Right cardiac atrium (tissue), 5 donors: Measurements from ENCODE around the gene LRRC55. TPM values are rescaled to one million over a fixed set of nuclear protein-coding genes. Genes with fewer than 3 reads are reported as not detected.

Source experiments
- ATAC-seq, 2 donors: fragments of 200-7000 bp; cut with Tn5 transposase; one replicate each; pipeline versions ENCODE4 v1.8.0 to v1.9.1; 2020; ENCODE audit warnings: moderate library complexity in 2 of 2, mild to moderate bottlenecking in 1 of 2
- DNase-seq, 3 donors: peaks; one replicate each; pipeline ENCODE4 v3.0.0-alpha.2; 2020
- H3K27ac ChIP-seq: one replicate; pipeline ENCODE4 v1.5.1; 2013; ENCODE audit warnings: mild to moderate bottlenecking, low read length, control low read depth, moderate library complexity
- H3K27me3 ChIP-seq: one replicate; pipeline ENCODE4 v1.6.1; 2013; ENCODE audit not compliant: control insufficient read depth, insufficient read depth
- H3K4me1 ChIP-seq: one replicate; pipeline ENCODE4 v1.6.1; 2013; ENCODE audit warnings: low read length; ENCODE audit not compliant: control insufficient read depth, insufficient read depth
- H3K4me3 ChIP-seq: one replicate; pipeline ENCODE4 v1.5.1; 2013; ENCODE audit warnings: low read length, control low read depth
- H3K9me3 ChIP-seq: one replicate; pipeline ENCODE4 v1.6.1; 2013; ENCODE audit warnings: low read length; ENCODE audit not compliant: control insufficient read depth
- whole genome bisulfite sequencing: extraction: QIAGEN DNeasy Blood & Tissue Kit; methylation state at CpG from one replicate; pipeline ENCODE4 v1.1.7; 2013; 5-methylcytosine and 5-hydroxymethylcytosine counted together
- intact Hi-C, 4 donors: fragments of 100-400 bp; cut with DNase I; formaldehyde crosslinking; loops; one replicate each; pipeline versions ENCODE4 v1.11.0 to v1.14.0; 2022 to 2023
- polyA plus RNA-seq: library from polyadenylated mRNA; stranded (reverse); fragments of 200-250 nt; gene quantifications from one replicate; pipeline ENCODE4 v1.2.3, GENCODE V29; 2013
- total RNA-seq, 4 donors: library from RNA; stranded (reverse); fragmentation: NEBNext Ultra II Directional; extraction: Animal tissue kit (Norgen Biotek cat#: 25700); gene quantifications; one replicate each; pipeline ENCODE4 v1.2.1, GENCODE V29; 2021
- donor health status: healthy with polysubstance abuse.
- donor health status: DM: no; HTN: yes; CAD: no.
- donor health status: DM: no; HTN: no; CAD: no.
- donor health status: DM: no; HTN: yes; CAD: no; lungs with severe emphysema.
- donor health status: DM: yes; HTN: yes; CAD: no.

LRRC55 gene
- total and polyA plus RNA-seq, 5 donors, result 0.02 to 0.09 (median 0.09) TPM; not detected in 1

GRCh38 chr11:57203882-57204480 is 22.2 kb downstream of the LRRC55 start:
- Histone ChIP-seq H3K9me3 (no peaks in the 10 kb centered on the region), H3K4me1 (peaks cover 16% of the 10 kb centered on the region), H3K4me3 (no peak overlapping the region), H3K27ac (no peak overlapping the region), H3K27me3 (no peaks in the 10 kb centered on the region)
- 52% methylated on average over 7 of the region's 7 CpGs for WGBS
- DNase-seq (peak in 1 of 3 donors; percentile 56), ATAC-seq (no peak)
- intact Hi-C loops, result no loop called here

GRCh38 chr11:57205041-57205641 is 23.4 kb downstream of the LRRC55 start:
- peak; percentile 53 to 54 for ATAC-seq
- 20% methylated on average over 3 of the region's 3 CpGs for WGBS
- intact Hi-C loops, result loop anchor here in 1 of 4 donors (5.0 kb wide), 1 partner anchor 42 kb away; no protein-coding TSS in a partner anchor
- Histone ChIP-seq H3K4me3 (no peak overlapping the region), H3K4me1 (peaks cover 16% of the 10 kb centered on the region), H3K27me3 (no peaks in the 10 kb centered on the region), H3K9me3 (no peaks in the 10 kb centered on the region), H3K27ac (no peak overlapping the region)
- peak; percentile 49 to 80 (median 70) for DNase-seq

DNA sequence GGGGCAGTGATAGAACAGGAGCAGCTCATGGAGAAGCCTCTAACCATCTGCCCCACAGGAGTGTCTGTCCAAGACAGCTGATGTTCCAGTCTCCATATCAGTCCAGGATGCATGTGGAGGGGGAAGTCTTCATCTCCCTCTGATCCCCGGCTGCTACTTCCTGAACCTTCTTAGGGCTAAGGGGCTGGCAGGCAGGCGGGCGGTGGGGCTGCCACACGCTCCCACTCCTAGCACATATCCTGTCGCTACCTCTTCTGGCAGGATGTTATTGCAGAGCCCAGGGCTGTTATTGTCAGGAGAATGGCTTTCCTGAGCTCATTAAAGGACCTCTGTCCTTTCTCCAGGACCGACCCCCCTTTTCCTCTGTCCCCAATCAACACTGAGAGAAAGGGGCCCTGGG is 25.4 kb downstream of the LRRC55 start:
- Histone ChIP-seq H3K4me1 (peaks cover 9% of the 10 kb centered on the region), H3K27me3 (no peaks in the 10 kb centered on the region), H3K9me3 (no peaks in the 10 kb centered on the region), H3K27ac (no peak overlapping the region), H3K4me3 (no peak overlapping the region)
- ATAC-seq, result no peak
- WGBS, result 62% methylated on average over 6 of the region's 6 CpGs
- peak in 1 of 3 donors; percentile 30 for DNase-seq
- intact Hi-C loops, result loop anchor here in 1 of 4 donors (5.0 kb wide), 1 partner anchor 40 kb away; no protein-coding TSS in a partner anchor

DNA sequence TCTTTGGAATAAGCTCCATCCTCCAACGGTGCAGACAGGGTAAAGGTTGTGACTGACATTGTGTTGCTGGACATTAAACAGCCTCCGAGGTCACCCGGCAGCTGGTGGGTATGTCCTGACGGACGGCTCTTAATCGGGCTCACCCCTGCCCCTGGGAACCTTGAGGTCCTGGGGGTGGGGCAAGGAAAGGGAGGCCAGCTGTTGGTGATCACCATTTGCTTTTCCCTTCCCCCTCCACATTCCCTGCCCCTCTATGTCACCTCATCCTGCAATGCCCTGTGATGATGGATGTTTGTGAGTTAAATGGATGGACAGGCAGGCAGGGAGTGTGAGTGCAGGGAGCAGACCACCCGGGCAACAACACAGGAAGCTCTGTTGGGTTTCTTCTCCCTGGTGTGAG is 29.0 kb downstream of the LRRC55 start:
- WGBS, result 38% methylated on average over 7 of the region's 7 CpGs
- ATAC-seq (no peak), DNase-seq (peak in 1 of 3 donors; percentile 40)
- Histone ChIP-seq H3K27ac (no peak overlapping the region), H3K9me3 (no peaks in the 10 kb centered on the region), H3K27me3 (no peaks in the 10 kb centered on the region), H3K4me3 (no peak overlapping the region), H3K4me1 (peaks cover 10% of the 10 kb centered on the region)
- intact Hi-C loops, result no loop called here

DNA sequence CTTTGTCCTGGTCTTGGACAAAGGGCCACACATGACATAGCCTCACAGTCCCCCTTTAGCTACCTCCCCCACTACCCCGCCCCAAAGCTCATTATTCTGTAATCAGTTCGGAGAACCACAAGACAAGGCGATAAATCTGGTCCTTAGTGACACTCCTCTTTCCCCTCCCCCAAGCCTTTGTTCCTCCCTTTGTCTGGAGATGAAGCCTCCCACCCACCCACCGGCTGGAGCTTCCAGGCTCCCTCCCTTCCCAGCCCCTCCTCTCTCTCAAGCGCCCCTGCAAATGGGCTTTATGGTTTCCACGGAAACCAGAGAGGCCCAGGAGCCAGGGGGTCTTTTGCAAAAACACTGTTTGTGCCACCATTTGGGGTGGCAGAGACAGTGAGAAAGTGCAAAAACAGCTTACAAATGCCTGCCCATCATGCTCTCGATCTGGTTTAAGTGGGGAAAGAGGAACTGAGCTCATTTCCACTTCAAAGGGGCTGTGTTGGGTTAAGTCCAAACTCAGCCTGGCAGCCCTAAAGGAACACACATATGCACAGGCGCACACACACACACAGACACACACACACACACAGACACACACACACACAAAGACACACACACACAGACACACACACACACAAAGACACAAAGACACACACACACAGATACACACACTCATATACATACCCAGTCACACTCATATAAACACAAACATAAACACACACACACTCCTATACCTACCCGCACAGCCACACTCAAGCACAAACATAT is 31.8 kb downstream of the LRRC55 start:
- ATAC-seq (peak; percentile 32 to 52), DNase-seq (peak in 1 of 3 donors; percentile 53)
- Histone ChIP-seq H3K9me3 (no peaks in the 10 kb centered on the region), H3K4me3 (no peak overlapping the region), H3K4me1 (peaks cover 10% of the 10 kb centered on the region), H3K27me3 (no peaks in the 10 kb centered on the region), H3K27ac (peak overlapping the region; percentile 25)
- WGBS, result 39% methylated on average over 9 of the region's 9 CpGs
- intact Hi-C loops, result no loop called here

- DNase-seq (peak in 1 of 3 donors; percentile 43), ATAC-seq (peak; percentile 24 to 27)
- Histone ChIP-seq H3K4me3 (no peak overlapping the region), H3K4me1 (peaks cover 12% of the 10 kb centered on the region), H3K27ac (peak overlapping the region; percentile 0), H3K9me3 (no peaks in the 10 kb centered on the region), H3K27me3 (no peaks in the 10 kb centered on the region)
- intact Hi-C loops, result no loop called here
- 50% methylated on average over 2 of the region's 2 CpGs for WGBS
Measured at GRCh38 chr11:57214098-57214417, 32.3 kb downstream of the LRRC55 start.

DNA sequence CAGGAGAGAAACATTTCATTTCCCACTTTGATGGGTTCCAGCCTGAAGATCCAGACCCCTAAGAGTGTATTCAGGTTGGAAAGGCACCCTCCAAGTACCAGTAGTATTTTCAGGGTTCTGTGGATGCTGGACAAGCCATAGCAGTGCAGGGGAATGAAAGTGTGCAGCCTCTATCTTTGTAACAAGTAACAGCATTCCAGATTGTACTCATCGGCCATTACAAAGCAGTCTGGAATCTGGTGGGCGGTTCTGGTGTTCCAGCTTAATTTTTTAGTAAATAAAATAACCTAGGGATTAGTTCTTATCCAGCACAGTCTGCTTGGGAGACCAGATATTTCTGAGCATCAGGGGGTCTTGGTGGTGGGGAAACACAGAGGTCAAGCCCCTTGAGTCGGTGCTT is 32.7 kb downstream of the LRRC55 start:
- WGBS, result 49% methylated on average over 3 of the region's 3 CpGs
- Histone ChIP-seq H3K9me3 (no peaks in the 10 kb centered on the region), H3K4me1 (peaks cover 16% of the 10 kb centered on the region), H3K4me3 (no peak overlapping the region), H3K27me3 (no peaks in the 10 kb centered on the region), H3K27ac (no peak overlapping the region)
- intact Hi-C loops, result no loop called here
- ATAC-seq (peak; percentile 59 to 61), DNase-seq (peak in 1 of 3 donors; percentile 40)

GRCh38 chr11:57216463-57216862 is 34.7 kb downstream of the LRRC55 start:
- H3K27me3 ChIP-seq, result no peaks in the 10 kb centered on the region
- H3K4me3 ChIP-seq, result no peak overlapping the region
- intact Hi-C loops, result no loop called here
- ATAC-seq (no peak), DNase-seq (no peak)
- H3K9me3 ChIP-seq, result no peaks in the 10 kb centered on the region
- peaks cover 19% of the 10 kb centered on the region for H3K4me1 ChIP-seq
- WGBS, result 78% methylated on average over 4 of the region's 4 CpGs
- no peak overlapping the region for H3K27ac ChIP-seq

GRCh38 chr11:57217053-57217452 is 35.3 kb downstream of the LRRC55 start:
- Histone ChIP-seq H3K27me3 (no peaks in the 10 kb centered on the region), H3K4me3 (no peak overlapping the region), H3K27ac (no peak overlapping the region), H3K9me3 (no peaks in the 10 kb centered on the region), H3K4me1 (peaks cover 19% of the 10 kb centered on the region)
- intact Hi-C loops, result no loop called here
- ATAC-seq, result peak in 1 of 2 donors; percentile 63
- WGBS, result 47% methylated on average over 4 of the region's 4 CpGs
- DNase-seq, result peak in 2 of 3 donors; percentile 79 to 82

GRCh38 chr11:57219021-57219627 is 37.4 kb downstream of the LRRC55 start:
- intact Hi-C loops, result no loop called here
- H3K4me3 ChIP-seq, result no peak overlapping the region
- H3K27ac ChIP-seq, result peak overlapping the region; percentile 56
- ATAC-seq (peak; percentile 72 to 77), DNase-seq (peak in 1 of 3 donors; percentile 59)
- H3K9me3 ChIP-seq, result no peaks in the 10 kb centered on the region
- H3K4me1 ChIP-seq, result peaks cover 12% of the 10 kb centered on the region
- H3K27me3 ChIP-seq, result no peaks in the 10 kb centered on the region
- WGBS, result 22% methylated on average over 6 of the region's 6 CpGs

DNA sequence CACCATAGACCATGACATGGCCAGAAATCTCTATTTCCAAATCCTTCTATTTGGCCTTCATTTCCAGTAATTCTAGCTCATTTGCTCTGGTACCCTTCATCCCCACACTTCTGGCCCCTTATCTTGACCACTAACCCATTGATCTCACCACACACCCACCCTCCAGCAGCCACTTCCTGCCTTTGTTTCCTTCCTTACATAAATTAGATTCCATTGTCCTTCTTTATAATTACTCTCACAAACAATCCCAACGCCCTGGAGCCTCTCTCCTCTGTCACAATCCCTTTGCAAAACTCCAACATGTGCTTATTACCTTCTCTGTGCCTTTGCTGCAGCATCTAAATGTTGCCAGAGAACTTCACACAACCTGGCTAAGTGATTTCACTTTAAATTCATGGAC is 40.5 kb downstream of the LRRC55 start:
- intact Hi-C loops, result no loop called here
- Histone ChIP-seq H3K9me3 (no peaks in the 10 kb centered on the region), H3K4me1 (peaks cover 9% of the 10 kb centered on the region), H3K27ac (no peak overlapping the region), H3K4me3 (no peak overlapping the region), H3K27me3 (no peaks in the 10 kb centered on the region)
- 47% methylated on average over 1 of the region's 1 CpG for WGBS
- DNase-seq (no peak), ATAC-seq (no peak)
